HG03095 (cell line): Measurements from ENCODE around the gene ANK3.

ENCODE experiments used
- ATAC-seq: cut with Tn5 transposase; IDR thresholded peaks from one replicate; pipeline ENCODE4 v1.9.1; 2021; ENCODE audit warnings: moderate library complexity; ENCODE audit not compliant: unreplicated experiment

Gene ANK3

GRCh38 chr10:60380781-60381180 is 8.9 kb downstream of the ANK3 start:
- no peak for ATAC-seq

GRCh38 chr10:60377955-60378354 is 11.7 kb downstream of the ANK3 start:
- ATAC-seq = no peak

GRCh38 chr10:60377042-60377352 is 12.7 kb downstream of the ANK3 start:
- ATAC-seq = no peak

GRCh38 chr10:60376221-60377041 is 13.2 kb downstream of the ANK3 start:
- no peak for ATAC-seq

GRCh38 chr10:60375293-60376004 is 14.2 kb downstream of the ANK3 start:
- no peak for ATAC-seq

GRCh38 chr10:60374836-60375235 is 14.8 kb downstream of the ANK3 start:
- ATAC-seq = no peak

GRCh38 chr10:60372436-60372835 is 17.2 kb downstream of the ANK3 start:
- ATAC-seq = no peak

- no peak for ATAC-seq
Measured at GRCh38 chr10:60369547-60369930, 20.1 kb downstream of the ANK3 start.

- ATAC-seq = no peak
Measured at GRCh38 chr10:60368875-60369546, 20.7 kb downstream of the ANK3 start.

GRCh38 chr10:60367901-60368300 is 21.8 kb downstream of the ANK3 start:
- ATAC-seq = no peak

GRCh38 chr10:60367431-60367830 is 22.2 kb downstream of the ANK3 start:
- ATAC-seq = no peak

- ATAC-seq = no peak
Measured at GRCh38 chr10:60367024-60367423, 22.7 kb downstream of the ANK3 start.

- ATAC-seq = no peak
Measured at GRCh38 chr10:60363187-60363586, 26.5 kb downstream of the ANK3 start.

- ATAC-seq = no peak
Measured at GRCh38 chr10:60362461-60362860, 27.2 kb downstream of the ANK3 start.

GRCh38 chr10:60359066-60359465 is 30.6 kb downstream of the ANK3 start:
- ATAC-seq = no peak

GRCh38 chr10:60358282-60358681 is 31.4 kb downstream of the ANK3 start:
- peak; percentile 97 for ATAC-seq

- ATAC-seq = no peak
Measured at GRCh38 chr10:60353519-60354258, 36.0 kb downstream of the ANK3 start.

- peak; percentile 74 for ATAC-seq
Measured at GRCh38 chr10:60352105-60352504, 37.6 kb downstream of the ANK3 start.

GRCh38 chr10:60351191-60351853 is 38.4 kb downstream of the ANK3 start:
- peak; percentile 44 for ATAC-seq

GRCh38 chr10:60350400-60350799 is 39.3 kb downstream of the ANK3 start:
- no peak for ATAC-seq

- no peak for ATAC-seq
Measured at GRCh38 chr10:60349426-60349825, 40.2 kb downstream of the ANK3 start.
